GM18861 (cell line): ENCODE measurements around the gene C1orf87.
"Not testable (repeated sequence)": the region's sequence is repeated elsewhere in the genome, so short reads cannot be mapped to it uniquely, and the experiment has no call there.

ENCODE experiments used
- ATAC-seq: cut with Tn5 transposase; IDR thresholded peaks from one replicate; pipeline ENCODE4 v1.9.1; 2021; ENCODE audit not compliant: unreplicated experiment

Gene C1orf87

DNA sequence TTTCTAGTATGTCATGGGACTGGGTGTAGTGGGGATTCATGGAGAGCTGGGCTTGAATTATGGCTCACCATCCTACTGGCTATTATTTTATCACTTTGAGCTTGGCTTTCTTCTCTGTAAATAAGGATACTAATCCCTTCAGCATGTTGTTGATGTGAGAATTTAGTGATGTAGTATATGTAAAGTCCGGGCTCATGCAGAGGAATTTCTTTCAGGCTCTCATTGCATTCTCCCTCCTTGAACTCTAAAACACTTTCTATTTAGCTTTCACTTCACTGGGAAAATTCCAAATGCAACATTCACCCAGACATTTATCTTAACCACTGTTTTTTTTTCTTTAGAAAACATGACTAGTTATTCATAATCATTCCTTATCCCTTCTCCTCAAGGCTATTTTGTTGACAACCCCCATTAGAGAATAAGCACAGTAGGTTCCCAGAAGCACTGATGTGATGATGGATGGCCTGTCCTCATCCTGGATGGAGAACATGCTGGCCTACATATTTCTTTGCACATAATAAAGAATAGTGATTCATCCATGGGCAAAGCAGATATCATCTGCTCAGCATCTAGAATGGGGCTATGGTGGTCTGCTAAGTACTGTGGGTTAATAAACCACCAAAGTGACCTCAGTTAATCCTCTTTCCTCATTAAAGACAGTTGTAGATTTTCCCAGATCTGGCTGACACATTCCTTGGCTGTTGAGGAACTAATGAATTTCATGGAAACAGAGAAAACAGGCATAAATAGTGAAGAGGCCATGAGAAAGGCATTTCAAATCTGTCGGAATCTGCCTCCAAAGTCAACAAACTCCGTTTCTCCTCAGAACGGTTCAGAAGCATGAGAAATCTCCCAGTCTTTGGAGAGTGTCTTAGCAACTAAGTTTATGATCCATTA is 79.0 kb downstream of the C1orf87 start:
- ATAC-seq, result no peak

DNA sequence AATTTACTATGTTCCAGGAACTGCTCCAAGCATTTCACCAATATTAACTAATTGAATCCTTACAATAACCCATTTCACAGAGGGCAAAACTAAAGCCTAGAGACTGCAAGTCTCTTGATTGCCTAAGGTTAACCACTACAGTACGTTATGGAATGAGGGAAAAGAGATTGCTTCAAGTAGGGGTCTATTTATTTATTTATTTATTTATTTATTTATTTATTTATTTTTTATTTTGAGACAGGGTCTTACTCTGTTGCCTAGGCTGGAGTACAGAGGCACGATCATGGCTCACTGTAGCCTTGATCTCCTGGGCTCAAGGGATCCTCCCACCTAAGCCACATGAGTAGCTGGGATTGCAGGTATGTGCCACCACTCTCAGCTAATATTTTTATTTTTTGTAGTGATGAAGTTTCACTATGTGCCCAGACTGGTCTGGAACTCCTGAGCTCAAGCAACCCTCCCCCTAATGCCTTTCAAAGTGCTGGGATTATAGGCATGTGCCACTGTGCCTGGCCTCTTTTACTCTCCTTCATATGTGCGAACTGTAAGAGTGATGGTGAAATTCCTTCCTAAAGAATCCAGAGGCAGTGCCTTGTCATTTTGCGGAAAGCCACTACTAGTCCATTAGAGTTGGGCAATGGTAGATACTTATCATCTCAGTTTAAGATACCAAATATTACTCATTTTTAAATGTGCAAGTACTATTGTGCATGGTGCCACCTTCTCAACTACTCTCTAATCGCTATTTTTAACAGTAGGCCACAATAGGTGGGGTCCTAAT is 81.3 kb downstream of the C1orf87 start:
- no peak for ATAC-seq

DNA sequence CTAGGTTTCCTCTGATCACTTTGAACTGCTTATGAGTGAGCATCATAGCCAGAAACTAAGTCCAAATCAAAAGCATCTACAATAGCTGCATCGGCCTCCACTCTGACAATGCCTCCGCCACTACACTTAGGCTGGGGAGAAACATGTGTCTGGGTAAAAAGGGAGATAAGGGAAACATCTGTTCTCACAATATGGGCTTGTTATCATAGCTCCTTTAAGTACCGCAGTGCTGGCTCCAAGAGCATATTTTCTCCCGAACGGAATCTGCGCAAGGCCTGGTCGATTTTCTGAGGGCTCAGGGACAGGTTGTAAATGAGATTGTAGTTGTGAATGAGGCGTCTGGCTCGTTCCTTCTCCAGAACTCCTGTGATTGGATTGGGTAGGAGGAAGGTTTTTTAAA is 83.1 kb downstream of the C1orf87 start:
- ATAC-seq, result no peak

DNA sequence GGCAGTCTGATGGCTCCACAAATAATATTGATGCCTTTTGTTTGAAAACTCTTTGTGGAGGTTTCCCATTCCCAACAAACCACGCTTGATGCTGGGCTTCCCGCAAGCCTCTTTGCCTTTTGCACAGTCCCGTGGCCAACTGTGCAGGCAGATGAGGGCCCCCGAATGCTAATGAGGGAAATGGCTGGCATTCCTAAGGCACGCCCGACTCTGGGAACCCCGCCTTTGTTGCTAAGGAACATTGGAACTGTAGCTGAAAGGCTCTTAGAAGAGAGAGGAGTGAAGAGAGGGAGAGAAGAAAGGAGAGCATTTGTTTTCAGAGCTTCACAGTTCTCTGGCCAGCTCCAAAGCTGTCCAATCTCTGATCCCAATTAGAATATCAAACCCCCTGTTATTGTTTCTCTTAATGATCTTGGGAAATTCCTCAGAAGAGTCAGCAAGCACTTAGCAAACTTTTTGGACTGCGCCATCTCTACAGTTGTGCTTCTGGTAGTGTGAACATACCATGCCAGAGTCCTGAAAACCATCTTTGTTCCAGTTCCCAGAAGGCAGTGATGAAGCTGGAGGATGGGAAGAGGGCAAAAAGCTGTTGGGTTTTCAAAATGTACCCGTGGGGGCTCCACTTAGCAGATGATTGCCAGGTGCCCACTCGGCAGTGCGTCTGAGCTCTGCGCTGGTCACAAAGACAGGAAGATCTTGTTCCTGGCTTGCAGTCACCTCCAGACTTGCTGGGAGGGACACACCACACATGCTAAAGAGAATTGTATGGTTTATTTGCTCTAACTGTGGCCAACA is 86.9 kb downstream of the C1orf87 start:
- ATAC-seq, result no peak

DNA sequence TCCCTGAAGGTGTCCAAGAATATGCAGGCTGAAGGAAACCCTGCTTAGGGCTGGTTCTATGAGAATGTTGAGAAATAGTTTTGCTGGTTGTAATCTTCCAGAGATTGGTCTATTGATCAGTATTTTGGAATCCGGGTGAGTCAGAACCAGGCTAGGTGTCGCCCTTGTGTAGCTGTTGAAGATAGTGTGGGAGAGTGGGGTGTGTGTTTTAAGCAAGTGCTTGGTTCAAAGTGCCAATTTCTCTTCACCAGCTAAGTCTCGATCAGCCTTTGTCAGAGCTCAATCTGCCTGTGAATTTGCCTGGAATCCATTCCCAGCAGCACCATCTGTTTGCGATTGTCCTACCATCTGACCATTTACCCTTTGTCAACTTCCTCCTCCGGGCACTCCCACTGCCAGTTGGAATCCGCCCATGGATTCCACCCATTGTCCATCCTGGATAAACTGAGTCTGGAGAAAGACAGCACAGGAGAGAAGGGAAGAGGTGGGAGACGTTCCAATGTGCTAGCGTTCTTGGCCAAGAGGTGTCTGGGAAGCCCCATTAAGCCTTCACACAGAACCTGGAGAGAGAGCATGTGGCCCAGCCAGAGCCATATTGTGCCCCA is 87.6 kb downstream of the C1orf87 start:
- ATAC-seq, result no peak

DNA sequence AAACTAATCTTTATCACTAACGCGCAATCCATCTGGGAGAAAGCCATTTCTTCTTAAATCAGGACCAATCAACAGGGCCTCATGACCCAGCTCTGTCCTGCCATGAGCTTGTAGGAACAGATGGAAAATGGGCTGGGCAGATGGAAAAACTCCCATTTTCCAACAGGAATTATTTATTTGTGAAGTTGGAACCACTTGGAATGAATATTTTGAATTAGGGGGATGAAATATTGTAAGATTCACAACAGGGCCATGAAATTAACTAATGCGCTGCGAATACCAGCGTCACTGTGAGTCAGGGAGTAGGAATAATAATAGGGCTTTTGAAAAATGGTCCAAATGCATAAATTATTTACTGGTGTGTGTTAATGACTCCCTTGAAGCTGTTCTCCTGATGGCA is 93.9 kb downstream of the C1orf87 start:
- no peak for ATAC-seq

DNA sequence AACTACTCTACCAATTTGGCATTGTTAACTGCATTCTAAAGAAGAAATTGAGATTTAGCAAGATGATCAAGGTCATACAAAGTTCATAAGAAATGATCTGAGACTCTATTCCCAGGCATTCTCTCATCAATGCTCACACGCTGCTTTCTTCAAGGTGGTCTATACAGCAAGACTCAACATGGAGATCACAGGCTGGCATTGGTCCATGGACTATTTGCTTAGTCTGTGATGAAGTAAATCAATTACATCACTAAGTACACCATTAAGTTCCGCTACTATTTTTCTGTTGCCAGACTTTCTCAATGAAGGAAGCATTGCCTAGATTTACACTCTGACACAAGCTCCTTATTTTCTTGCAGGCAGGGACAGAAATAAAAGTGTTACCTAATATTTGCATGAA is 95.1 kb downstream of the C1orf87 start:
- no peak for ATAC-seq

DNA sequence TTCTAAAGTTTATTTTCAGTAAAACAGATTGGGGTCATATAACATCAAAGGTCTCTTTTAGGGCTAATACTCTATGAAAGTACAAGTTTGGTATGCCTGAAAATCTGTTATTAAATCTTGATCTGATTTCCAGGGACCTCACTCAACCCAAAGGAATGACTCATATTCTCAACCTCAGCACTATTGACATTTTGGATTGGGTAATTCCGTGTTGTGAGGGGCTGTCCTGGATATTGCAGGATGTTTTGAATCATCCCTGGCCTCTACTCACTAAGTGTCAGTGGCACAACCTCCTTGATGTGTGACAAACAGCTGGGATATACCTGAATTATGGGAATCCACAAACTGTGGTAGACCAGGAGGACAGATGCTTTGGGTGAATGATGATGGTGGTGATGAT is 95.5 kb downstream of the C1orf87 start:
- no peak for ATAC-seq

DNA sequence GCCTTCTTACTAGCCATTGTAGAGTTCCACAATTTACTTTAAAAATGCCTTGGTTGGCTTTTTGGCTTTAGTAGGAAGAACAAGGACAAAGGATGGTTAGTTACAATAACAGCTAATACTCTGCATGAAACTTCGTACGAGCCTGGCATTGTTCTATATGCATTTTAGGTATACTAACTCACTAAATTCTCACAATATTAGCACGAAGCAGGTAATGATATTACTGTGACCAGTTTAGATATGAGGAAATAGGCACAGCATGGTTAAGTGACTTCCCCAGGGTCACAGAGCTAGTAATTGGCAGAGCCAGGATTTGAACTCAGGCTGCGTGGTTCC is 96.5 kb downstream of the C1orf87 start:
- no peak for ATAC-seq

DNA sequence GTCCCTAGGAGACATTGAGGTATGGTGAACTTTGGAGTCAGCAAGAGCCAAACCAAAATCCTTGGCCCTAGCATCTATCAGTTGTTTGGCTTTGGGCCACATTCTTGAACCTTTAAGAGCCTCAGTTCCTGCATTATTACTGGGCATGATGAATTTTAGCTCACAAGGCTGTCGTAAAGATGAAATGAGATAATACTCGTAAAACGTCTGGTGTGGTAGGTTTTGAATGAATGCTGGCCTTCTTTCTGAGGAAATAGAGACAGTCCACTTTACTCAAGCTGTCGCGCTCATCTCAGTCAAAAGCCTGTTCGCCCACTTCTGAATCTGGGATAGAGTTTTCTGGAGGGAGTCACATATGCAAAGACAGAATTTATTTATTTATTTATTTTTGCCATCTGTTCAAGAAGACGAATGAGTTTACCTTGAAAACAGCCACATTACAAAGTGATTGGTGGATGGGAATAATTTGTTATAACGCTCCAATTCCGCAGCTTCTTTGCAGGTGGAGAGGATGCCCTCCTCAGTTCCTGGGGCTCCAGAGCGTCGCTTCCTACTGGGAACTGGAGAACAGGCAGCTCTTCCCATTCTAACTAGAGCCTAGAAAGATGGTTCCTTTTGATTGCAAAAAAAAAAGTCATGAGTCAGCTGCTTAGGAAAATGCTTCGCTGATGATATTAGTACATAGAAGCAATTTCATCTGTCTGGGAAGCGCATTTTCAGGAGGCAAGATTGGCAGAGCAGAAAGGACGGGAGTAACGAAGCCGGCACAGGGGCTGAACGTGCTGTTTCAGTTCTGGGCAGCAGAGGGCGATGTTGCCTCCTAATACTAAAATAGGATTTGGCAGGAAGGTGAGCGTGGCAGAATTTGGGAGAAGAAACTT is 97.1 kb downstream of the C1orf87 start:
- ATAC-seq, result peak; percentile 56

DNA sequence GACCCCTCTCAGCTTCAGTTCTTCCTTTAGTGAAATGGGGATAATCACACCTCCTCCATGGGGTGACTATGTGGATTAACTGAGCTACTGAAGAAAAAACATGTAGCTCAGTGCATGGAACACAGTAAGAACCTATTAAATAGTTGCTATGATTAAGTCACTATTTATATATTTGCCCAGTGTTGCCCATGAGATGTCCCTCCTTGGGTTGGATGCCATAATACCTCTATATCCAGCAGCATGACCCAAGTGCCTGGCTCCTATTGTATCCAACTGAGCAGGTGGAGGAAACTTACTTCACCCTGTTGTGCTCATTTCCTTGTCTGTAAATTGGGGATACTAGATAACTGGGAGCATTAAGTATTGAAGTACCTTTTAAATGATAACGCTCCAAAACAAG is 99.9 kb downstream of the C1orf87 start:
- ATAC-seq, result no peak

DNA sequence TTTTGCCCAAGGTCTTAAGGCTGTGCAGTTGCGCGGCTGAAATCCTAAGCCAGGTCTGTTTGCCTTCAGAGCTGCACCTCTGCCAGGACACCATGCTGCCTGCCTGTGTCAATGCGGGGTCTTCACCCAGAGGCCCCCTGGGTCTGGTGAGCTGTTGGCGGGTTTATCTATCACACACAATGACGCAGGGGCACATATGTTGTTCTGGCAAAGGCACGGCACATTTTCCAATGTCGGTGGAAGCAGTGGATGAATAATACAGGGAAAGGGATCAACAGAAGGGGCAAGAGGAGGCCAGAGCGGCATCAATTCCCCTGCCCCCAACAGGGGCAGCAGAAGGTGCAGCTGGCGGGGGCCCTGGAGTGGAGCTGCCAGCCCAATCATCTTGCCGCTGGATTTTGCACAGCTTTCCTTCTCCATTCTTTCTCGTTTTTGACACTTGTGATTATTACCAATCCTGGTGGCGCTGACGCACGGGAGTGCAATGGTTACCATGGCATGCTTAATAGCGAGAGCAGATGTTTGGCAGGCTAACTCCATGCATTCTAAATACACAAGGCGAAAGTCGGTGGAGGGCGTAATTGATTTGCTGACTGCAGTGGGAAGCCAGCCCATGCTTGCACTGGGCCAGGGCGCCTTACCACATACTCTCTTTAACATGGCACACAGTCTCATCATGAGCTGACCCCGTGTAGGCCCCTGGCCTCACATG is 101.2 kb downstream of the C1orf87 start:
- ATAC-seq, result no peak

DNA sequence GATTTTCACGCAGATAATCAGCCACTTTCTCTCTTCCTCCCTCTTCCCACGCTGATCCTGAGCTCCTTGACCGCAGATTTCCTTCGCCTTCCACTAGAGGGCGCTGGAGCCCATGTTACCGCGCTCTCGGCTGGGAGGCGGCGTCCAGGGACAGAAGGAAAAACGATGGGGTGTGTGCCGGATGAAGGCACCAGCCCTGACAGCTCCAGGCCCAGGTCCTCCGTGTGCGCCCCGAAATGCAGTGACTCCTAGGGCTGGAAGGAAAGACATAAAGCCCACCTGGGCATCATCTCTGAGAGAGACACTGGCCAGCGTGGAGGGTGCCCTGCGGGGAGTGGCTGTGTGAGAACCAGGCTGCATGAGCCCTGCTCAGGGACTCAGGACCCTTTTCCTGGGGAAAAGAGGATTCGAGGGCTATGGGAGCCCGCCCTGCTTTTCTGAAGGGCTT is 102.1 kb downstream of the C1orf87 start:
- no peak for ATAC-seq

DNA sequence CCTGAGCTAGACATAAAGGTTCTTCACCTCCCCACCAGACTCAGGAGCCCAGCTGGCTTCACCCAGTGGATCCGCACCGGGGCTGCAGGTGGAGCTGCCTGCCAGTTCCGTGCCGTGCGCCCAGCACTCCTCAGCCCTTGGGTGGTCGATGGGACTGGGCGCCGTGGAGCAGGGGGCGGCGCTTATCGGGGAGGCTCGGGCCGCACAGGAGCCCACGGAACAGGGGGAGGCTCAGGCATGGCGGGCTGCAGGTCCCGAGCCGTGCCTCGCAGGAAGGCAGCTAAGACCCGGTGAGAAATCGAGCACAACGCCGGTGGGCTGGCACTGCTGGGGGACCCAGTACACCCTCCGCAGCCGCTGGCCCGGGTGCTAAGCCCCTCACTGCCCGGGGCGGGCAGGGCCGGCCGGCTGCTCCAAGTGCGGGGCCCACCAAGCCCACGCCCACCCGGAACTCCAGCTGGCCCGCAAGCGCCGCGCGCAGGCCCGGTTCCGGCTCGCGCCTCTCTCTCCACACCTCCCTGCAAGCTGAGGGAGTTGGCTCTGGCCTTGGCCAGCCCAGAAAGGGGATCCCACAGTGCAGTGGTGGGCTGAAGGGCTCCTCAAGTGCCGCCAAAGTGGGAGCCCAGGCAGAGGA is 103.9 kb downstream of the C1orf87 start:
- ATAC-seq, result not testable (repeated sequence)

DNA sequence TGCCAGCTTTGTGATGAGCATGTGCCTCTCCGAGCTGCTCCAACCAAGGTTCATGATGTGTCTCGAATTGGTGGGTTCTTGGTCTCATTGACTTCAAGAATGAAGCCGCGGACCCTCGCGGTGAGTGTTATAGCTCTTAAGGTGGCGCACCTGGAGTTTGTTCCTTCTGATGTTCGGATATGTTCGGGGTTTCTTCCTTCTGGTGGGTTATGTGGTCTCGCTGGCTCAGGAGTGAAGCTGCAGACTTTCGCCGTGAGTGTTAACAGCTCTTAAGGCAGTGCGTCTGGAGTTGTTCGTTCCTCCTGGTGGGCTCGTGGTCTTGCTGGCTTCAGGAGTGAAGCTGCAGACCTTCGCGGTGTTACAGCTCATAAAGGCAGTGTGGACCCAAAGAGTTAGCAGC is 104.8 kb downstream of the C1orf87 start:
- not testable (repeated sequence) for ATAC-seq

DNA sequence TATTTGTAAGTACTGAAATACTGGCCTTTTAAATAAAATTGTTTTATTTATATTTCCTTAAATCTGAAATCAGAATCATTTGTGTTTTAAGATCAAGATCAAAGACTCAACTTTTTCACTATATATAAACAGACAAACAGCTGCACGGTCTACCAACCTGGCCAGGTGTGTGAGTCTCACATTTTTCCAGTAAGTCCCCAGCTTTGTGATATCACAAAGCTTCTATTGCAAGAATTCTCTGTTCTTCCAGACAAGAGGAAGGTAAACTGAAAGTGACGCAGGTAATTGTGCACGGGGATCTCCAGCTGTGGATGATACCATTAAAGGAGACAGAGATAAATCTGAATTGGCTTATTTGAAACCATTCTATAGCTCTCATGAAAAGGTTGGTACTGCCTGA is 105.8 kb downstream of the C1orf87 start:
- ATAC-seq, result no peak

DNA sequence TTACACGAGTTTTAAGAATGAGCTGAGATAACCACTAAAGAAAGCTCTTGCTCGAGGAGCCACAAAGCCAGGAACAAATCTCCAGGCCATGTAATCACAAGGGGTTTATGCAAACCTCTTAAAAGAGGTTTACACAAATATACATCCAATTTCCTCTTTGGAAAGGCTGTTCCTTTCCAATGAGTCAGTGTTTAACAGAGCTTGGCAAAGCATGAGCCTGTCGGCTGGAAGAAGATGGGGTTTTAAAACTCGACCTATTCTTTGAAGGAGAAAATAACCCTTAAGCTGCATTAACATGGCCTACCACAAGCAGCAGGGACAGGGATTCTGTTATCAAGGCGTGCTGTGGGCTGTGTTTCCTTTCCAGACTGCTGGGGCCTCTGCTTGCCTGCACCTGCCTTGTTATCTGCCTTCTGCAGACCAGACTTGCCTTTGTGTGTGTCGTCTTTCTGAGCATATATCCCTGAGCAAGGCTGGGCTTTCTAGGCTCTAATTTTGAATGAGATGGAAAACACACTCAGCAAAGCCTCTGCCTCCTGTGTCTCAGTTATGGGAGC is 106.4 kb downstream of the C1orf87 start:
- no peak for ATAC-seq

DNA sequence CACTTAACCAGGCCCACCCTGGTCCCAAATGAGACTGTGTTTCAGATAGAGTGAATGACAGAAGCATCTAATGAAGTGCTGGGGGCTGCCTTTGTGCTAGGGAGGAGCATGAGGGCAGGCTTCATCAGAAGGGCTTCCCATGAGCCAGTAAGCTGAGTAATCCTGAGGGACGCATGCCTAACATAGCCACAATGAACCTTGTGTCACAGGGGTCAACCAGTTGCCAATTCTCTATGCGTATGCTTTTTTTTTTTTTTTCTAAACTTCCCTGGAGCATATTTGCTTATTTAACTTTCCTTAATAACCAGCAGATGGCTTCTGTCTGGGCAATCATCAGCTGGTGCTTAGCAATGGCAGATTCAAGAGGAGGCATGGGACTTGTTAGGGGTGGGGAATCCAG is 121.5 kb downstream of the C1orf87 start:
- ATAC-seq, result no peak

DNA sequence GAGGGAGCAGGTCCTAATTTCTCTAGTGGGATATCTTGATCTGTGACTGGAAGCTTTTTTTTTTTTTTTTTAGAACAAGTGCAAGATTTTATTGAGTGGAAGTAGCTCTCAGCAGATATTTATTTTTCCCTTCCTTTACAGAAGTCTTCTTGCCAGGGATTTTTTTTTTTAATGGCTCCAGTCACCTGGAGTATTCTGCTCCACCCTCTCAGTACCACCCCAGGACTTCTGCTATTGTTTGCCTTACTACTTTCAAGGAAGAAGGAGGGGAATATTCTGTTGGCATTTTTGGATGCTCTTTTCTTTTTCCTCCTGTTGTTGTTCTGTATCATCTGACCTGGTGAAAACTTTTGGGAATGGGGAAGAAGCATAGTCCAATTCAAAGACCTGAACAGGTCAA is 123.9 kb downstream of the C1orf87 start:
- ATAC-seq, result no peak
